K562 (cell line): ENCODE results near the gene PPIF. TPM values are rescaled to one million over a fixed set of nuclear protein-coding genes. Genes with fewer than 3 reads are reported as not detected.

ENCODE experiments used
- ATAC-seq: fragments of 200-7000 bp; cut with Tn5 transposase; 3 replicates; pipeline ENCODE4 v1.9.1; 2020; ENCODE audit warnings: moderate library complexity
- BruUV-seq: library from RNA; stranded (reverse); fragments of 400-500 nt; replicated peaks from 2 replicates; lab custom pipeline; 2021; lab: Mats Ljungman, UMichigan
- CTCF ChIA-PET: fragments of 300-600 bp; formaldehyde crosslinking; extraction: SDS; loops from one replicate; lab custom pipeline; 2021; ENCODE audit warnings: low intra/inter-chr PET ratio; lab: Yijun Ruan, JAX
- POLR2A ChIA-PET: fragments of 300-600, 350-650 bp; sonication (Branson Sonifier 250); formaldehyde crosslinking; extraction: SDS; loops from one replicate; lab custom pipeline; 2021; ENCODE audit warnings: antibody characterized with exemption, inconsistent platforms; lab: Yijun Ruan, JAX
- DNase-seq, 4 experiments: peaks; one replicate each; pipeline versions ENCODE4 v3.0.0 to v3.0.0-alpha.2; 2011 to 2018; ENCODE audit warnings: low spot score in 3 of 4, mixed read lengths in 3 of 4; ENCODE audit errors: extremely low read depth in 1 of 4
- FAIRE-seq: peaks from 2 replicates; lab custom pipeline; 2011; peaks lifted over from hg19 to GRCh38; lab: Jason Lieb, UNC
- H2AFZ ChIP-seq: 2 replicates; pipeline ENCODE4 v1.6.0; 2011; ENCODE audit warnings: low read depth, low read length, control low read depth, inconsistent platforms
- H3K27ac ChIP-seq: fragments of 200-600 bp; 3 replicates; pipeline ENCODE4 v1.8.0; 2011; ENCODE audit warnings: low read depth, mild to moderate bottlenecking, control low read depth, inconsistent platforms, low read length, moderate library complexity, mixed read lengths; ENCODE audit errors: extremely low read depth
- H3K27me3 ChIP-seq, 2 experiments: fragments of 300-600 bp in 1 of 2; 2 replicates in 1 of 2; 3 replicates in 1 of 2; pipeline versions ENCODE4 v1.6.0 to v1.8.0; 2011; ENCODE audit warnings: inconsistent platforms in 2 of 2, low read length in 2 of 2, mild to moderate bottlenecking in 1 of 2, mixed read lengths in 1 of 2, moderate library complexity in 1 of 2; ENCODE audit not compliant: control insufficient read depth in 2 of 2, insufficient read depth in 2 of 2
- H3K36me3 ChIP-seq: fragments of 300-600 bp; 3 replicates; pipeline ENCODE4 v1.8.0; 2011; ENCODE audit warnings: mild to moderate bottlenecking, low read length, inconsistent platforms; ENCODE audit not compliant: control insufficient read depth, insufficient read depth
- H3K4me1 ChIP-seq, 2 experiments: fragments of 200-600 bp in 1 of 2; replicated peaks in 1 of 2; 2 replicates in 1 of 2; 3 replicates in 1 of 2; pipeline versions ENCODE4 v1.5.1 to v1.8.0; 2011; ENCODE audit warnings: inconsistent platforms in 2 of 2, low read length in 2 of 2, mild to moderate bottlenecking in 1 of 2, mixed read lengths in 1 of 2, moderate library complexity in 1 of 2; ENCODE audit not compliant: control insufficient read depth in 2 of 2, insufficient read depth in 2 of 2
- H3K4me2 ChIP-seq: 2 replicates; pipeline ENCODE4 v1.6.1; 2011; ENCODE audit warnings: low read length, control low read depth, inconsistent platforms, mixed read lengths; ENCODE audit not compliant: insufficient read depth
- H3K4me3 ChIP-seq: fragments of 200-600 bp; sonication (generic), shearing (Covaris generic); 2 replicates; pipeline ENCODE4 v1.5.1; 2016; ENCODE audit warnings: control low read depth, inconsistent platforms
- H3K79me2 ChIP-seq: fragments of 200-600 bp; 3 replicates; pipeline ENCODE4 v1.8.0; 2011; ENCODE audit warnings: low read length, inconsistent platforms; ENCODE audit not compliant: control insufficient read depth, insufficient read depth
- H3K9ac ChIP-seq, 2 experiments: 2 replicates each; pipeline versions ENCODE4 v1.6.0 to v1.6.1; 2011; ENCODE audit warnings: low read depth in 2 of 2, low read length in 2 of 2, control low read depth in 1 of 2, inconsistent platforms in 1 of 2, mild to moderate bottlenecking in 1 of 2, mixed read lengths in 1 of 2; ENCODE audit not compliant: insufficient read depth in 1 of 2
- H3K9me1 ChIP-seq: one replicate; pipeline ENCODE4 v1.6.0; 2011; ENCODE audit warnings: inconsistent platforms, mild to moderate bottlenecking, low read length, moderate library complexity; ENCODE audit not compliant: control insufficient read depth, insufficient read depth
- H3K9me3 ChIP-seq: replicated peaks from 2 replicates; pipeline ENCODE4 v1.5.1; 2011; ENCODE audit warnings: low read depth, low read length, inconsistent platforms; ENCODE audit not compliant: control insufficient read depth, insufficient read depth
- H4K20me1 ChIP-seq: replicated peaks from 2 replicates; pipeline ENCODE4 v1.6.1; 2011; ENCODE audit warnings: low read length, inconsistent platforms, mixed read lengths; ENCODE audit not compliant: control insufficient read depth, insufficient read depth
- BCOR ChIP-seq: fragments of 450-650 bp; IDR thresholded peaks from 2 replicates; pipeline ENCODE4 v1.6.1; 2016
- ESRRA ChIP-seq: fragments of 450-650 bp; IDR thresholded peaks from 2 replicates; pipeline ENCODE4 v1.6.1; 2014; ENCODE audit warnings: low read depth, mild to moderate bottlenecking, moderate library complexity, borderline replicate concordance
- GTF2E2 ChIP-seq: fragments of 200-800 bp; sonication (Bioruptor generic); IDR thresholded peaks from 2 replicates; pipeline ENCODE4 v1.6.1; 2016; ENCODE audit warnings: missing genetic modification characterization, missing compliant biosample characterization
- KDM1A ChIP-seq, 2 experiments: fragments of 450-650 bp; IDR thresholded peaks; 2 replicates each; pipeline ENCODE4 v1.6.1; 2016; ENCODE audit warnings: mild to moderate bottlenecking in 2 of 2
- MCM5 ChIP-seq: fragments of 450-650 bp; IDR thresholded peaks from 2 replicates; pipeline ENCODE4 v1.6.1; 2016; ENCODE audit warnings: low read depth
- POLR2A ChIP-seq: fragments of 450-650 bp; conservative IDR thresholded peaks from 2 replicates; pipeline ENCODE4 v1.6.1; 2016
- ZNF316 ChIP-seq: fragments of 450-650 bp; IDR thresholded peaks from 2 replicates; pipeline ENCODE4 v1.6.1; 2016
- ZNF77 ChIP-seq: fragments of 250-450 bp; sonication (Bioruptor Pico); IDR thresholded peaks from 2 replicates; pipeline ENCODE4 v1.5.0; 2020
- WGBS: fragments of 100-300 bp; shearing (Covaris generic); methylation state at CpG from one replicate; pipeline ENCODE4 v1.1.6; 2016; ENCODE audit warnings: low coverage, mixed read lengths; ENCODE audit not compliant: insufficient coverage; ENCODE audit errors: missing lambda C conversion rate; 5-methylcytosine and 5-hydroxymethylcytosine counted together
- in situ Hi-C: fragments of 300-500 bp; cut with MboI; formaldehyde crosslinking; loops from 4 replicates; pipeline ENCODE4 v1.15.0; 2018; ENCODE audit warnings: inconsistent platforms, mixed read lengths
- intact Hi-C: fragments of 100-400 bp; cut with micrococcal nuclease; formaldehyde crosslinking; loops from 2 replicates; pipeline ENCODE4 v1.14.2; 2022
- polyA plus RNA-seq, 8 experiments: library from polyadenylated mRNA; depleted of rRNA in 4 of 8; stranded (reverse) in 5 of 8; unstranded in 3 of 8; fragments of >200 nt; fragmentation: Nextera tagmentation in 2 of 8; fragmentation: Illumina TruSeq in 1 of 8; extraction: Ambion mirVana in 2 of 8; extraction: Trizol in 1 of 8; gene quantifications; 2 replicates each; pipeline versions ENCODE4 v1.2.1 to v1.2.3, GENCODE V29; 2011 to 2014; ENCODE audit warnings: inconsistent platforms in 1 of 8, missing spikeins in 1 of 8
- total RNA-seq, 7 experiments: library from RNA; depleted of rRNA in 6 of 7; stranded (reverse); fragments of >200 nt in 6 of 7; fragmentation: Illumina TruSeq in 2 of 7; extraction: Trizol in 2 of 7; gene quantifications; 2 replicates each; pipeline versions ENCODE4 v1.2.1 to v1.2.3, GENCODE V29; 2011 to 2021; ENCODE audit warnings: low replicate concordance in 1 of 7
- TF ChIP-seq, protein P1 (sequence below): sonication (generic); formaldehyde crosslinking; IDR thresholded peaks from 2 replicates; pipeline ENCODE4 v1.8.0; 2022; ENCODE audit warnings: mild to moderate bottlenecking, low read depth, missing genetic modification reagents
- TF ChIP-seq, protein P2 (sequence below): sonication (generic); formaldehyde crosslinking; IDR thresholded peaks from 2 replicates; pipeline ENCODE4 v1.8.0; 2022; ENCODE audit warnings: missing genetic modification reagents, mild to moderate bottlenecking, borderline replicate concordance

Gene PPIF
- total and polyA plus RNA-seq, 9 of the 15 experiments (the other 6 are each of a cell fraction or from before 2014, with no cell fraction given): 40.9 to 287 (median 117) TPM

DNA sequence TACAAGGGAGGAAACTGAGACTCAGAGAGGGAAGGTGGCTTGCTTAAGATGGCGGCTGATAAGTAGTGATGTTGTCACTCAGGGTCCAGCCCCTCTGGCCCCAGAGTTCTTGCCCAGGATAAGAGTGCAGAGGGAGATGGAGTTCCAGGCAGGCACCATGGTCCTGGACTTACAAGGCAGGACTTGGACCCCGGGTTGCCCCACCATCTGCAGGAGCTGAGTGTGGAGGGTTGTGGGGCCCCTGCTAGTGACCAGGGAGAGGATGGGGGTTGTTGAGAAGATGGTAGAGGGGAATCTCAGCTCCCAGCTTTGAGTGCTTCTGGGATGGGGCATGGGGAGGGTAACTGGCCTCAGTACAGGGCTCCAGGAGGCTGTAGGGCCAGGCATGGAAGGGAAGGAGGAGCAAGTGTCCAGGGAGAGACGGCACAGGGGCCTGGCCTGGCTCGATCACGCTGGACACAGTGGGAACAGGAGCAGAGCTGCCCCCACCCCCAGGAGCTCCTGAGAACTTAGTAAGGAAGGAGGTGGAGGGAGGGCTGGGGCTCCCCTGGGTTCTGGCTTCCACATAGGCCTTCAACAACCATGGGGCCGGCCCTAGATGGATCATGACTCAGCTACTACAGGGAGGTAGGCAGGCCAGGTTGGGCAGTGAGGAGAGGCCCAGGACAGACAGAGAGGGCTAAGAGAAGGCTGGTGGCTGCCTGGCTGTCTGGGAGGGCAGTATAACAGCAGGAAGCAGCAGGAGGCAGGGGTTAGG is 28.2 kb downstream of the PPIF start (continued):
- peak; percentile 55; the same call in 1 of the 2 replicates for TF ChIP-seq ZNF316
- TF ChIP-seq, protein P1, sequence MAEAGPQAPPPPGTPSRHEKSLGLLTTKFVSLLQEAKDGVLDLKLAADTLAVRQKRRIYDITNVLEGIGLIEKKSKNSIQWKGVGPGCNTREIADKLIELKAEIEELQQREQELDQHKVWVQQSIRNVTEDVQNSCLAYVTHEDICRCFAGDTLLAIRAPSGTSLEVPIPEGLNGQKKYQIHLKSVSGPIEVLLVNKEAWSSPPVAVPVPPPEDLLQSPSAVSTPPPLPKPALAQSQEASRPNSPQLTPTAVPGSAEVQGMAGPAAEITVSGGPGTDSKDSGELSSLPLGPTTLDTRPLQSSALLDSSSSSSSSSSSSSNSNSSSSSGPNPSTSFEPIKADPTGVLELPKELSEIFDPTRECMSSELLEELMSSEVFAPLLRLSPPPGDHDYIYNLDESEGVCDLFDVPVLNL (CRISPR knock-in tag): 0 out of 2 replicates have a peak, but pooled peaks have one; percentile 28

DNA sequence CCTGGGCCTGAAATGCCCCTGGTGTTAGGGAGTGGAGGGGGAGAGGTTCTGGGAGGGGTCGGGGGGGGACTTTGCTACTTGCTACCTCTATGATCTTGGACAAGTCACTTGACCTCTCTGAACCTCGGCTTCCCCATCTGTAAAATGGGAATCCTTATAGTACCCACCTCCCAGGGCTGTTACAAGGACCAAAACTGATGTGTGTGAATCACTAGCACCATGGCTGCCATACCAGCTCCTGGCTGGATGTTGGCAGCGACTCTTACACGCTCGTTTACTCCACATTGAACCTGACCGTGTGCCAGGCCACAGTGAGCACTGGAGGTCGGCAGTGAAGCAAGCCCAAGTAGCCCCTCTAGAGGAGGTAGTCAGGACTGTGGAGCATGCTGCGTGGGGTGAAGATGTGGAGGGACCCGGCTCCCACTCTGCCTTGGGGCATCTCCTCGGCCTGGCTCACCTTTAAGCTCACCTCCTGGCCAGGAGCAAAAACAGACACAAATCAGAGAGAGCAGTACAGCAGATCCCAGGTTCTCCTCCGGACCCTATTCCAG is 28.9 kb downstream of the PPIF start:
- Histone ChIP-seq H3K9ac (peak overlapping the region in 1 of 2 experiments; percentile 80; a peak in 2 of 4 replicates), H3K9me1 (no peaks in the 10 kb centered on the region), H3K27me3 (peaks cover 0 to 23% of the 10 kb centered on the region in 2 experiments; a peak in 3 of 5 replicates), H3K9me3 (no peaks in the 10 kb centered on the region; the same call in 1 of the 2 replicates), H3K36me3 (no peaks in the 10 kb centered on the region), H3K4me1 (peaks cover 8 to 12% of the 10 kb centered on the region in 2 experiments; a peak in 4 of 5 replicates), H3K27ac (no peak overlapping the region), H3K4me2 (no peak overlapping the region), H3K79me2 (no peaks in the 10 kb centered on the region), H4K20me1 (no peaks in the 10 kb centered on the region), H2AFZ (peak overlapping the region; percentile 83; the same call in 1 of the 2 replicates), H3K4me3 (no peak overlapping the region)
- WGBS: 54% methylated on average over 10 of the region's 11 CpGs
- ChIA-PET POLR2A (interaction anchor here (0.6 to 1.5 kb wide), 4 partner anchors 12 to 1076 kb away, joined by 3 to 5 read pairs (median 4); partner anchors contain the start of gene ZCCHC24), CTCF (interaction anchor here (2.3 to 3.6 kb wide), 2 partner anchors 92 to 112 kb away, joined by 22 to 57 read pairs; no protein-coding TSS in a partner anchor)
- FAIRE-seq (no peak), ATAC-seq (no peak), DNase-seq (no peak)
- in situ Hi-C loops: no loop called here
- no TSS peak for BruUV-seq
- TF ChIP-seq, protein P2, sequence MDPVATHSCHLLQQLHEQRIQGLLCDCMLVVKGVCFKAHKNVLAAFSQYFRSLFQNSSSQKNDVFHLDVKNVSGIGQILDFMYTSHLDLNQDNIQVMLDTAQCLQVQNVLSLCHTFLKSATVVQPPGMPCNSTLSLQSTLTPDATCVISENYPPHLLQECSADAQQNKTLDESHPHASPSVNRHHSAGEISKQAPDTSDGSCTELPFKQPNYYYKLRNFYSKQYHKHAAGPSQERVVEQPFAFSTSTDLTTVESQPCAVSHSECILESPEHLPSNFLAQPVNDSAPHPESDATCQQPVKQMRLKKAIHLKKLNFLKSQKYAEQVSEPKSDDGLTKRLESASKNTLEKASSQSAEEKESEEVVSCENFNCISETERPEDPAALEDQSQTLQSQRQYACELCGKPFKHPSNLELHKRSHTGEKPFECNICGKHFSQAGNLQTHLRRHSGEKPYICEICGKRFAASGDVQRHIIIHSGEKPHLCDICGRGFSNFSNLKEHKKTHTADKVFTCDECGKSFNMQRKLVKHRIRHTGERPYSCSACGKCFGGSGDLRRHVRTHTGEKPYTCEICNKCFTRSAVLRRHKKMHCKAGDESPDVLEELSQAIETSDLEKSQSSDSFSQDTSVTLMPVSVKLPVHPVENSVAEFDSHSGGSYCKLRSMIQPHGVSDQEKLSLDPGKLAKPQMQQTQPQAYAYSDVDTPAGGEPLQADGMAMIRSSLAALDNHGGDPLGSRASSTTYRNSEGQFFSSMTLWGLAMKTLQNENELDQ: no peak
- TF ChIP-seq ESRRA (peak; percentile 63), ZNF77 (CRISPR knock-in tag) (no peak), KDM1A (IDR thresholded peaks at IDR 0.05) (0 out of 4 replicates have a peak, but pooled peaks of 1 of the 2 experiments have one; percentile 19), GTF2E2 (tag) (no peak), BCOR (0 out of 2 replicates have a peak, but pooled peaks have one; percentile 33), POLR2A (no peak), MCM5 (no peak)
- intact Hi-C loops: no loop called here
